B cell (primary cell): ENCODE results near the gene TOGARAM2. TPM values are rescaled to one million over a fixed set of nuclear protein-coding genes. Genes with fewer than 3 reads are reported as not detected.

ENCODE experiments used
- ATAC-seq: fragments of 200-7000 bp; cut with Tn5 transposase; one replicate; pipeline ENCODE4 v1.10.0; 2021; ENCODE audit warnings: low read depth, mild to moderate bottlenecking, moderate number of reproducible peaks, moderate library complexity
- CTCF ChIA-PET: fragments of 350-600 bp; sonication (Branson Sonifier 250); formaldehyde crosslinking; loops from one replicate; lab custom pipeline; 2021; ENCODE audit warnings: antibody characterized with exemption, inconsistent platforms; lab: Charles Lee
- POLR2A ChIA-PET: fragments of 350-600 bp; sonication (Branson Sonifier 250); formaldehyde crosslinking; loops from one replicate; lab custom pipeline; 2021; ENCODE audit warnings: antibody characterized with exemption; lab: Charles Lee
- DNase-seq: peaks from one replicate; pipeline ENCODE4 v3.0.0; 2013
- H2AFZ ChIP-seq: 2 replicates; pipeline ENCODE4 v1.6.1; 2012; ENCODE audit warnings: mild to moderate bottlenecking, low read depth, low read length; ENCODE audit not compliant: insufficient read depth, poor library complexity, severe bottlenecking
- H3K27ac ChIP-seq, 2 donors: 1 replicate in 1 of 2; 2 replicates in 1 of 2; pipeline ENCODE4 v1.5.1; 2012 to 2013; ENCODE audit warnings: low read length in 2 of 2, mild to moderate bottlenecking in 2 of 2, moderate library complexity in 1 of 2
- H3K27me3 ChIP-seq, 4 experiments: fragments of 200-600 bp in 1 of 4; sonication (generic) in 1 of 4; replicated peaks in 1 of 4; 1 replicate in 2 of 4; 2 replicates in 2 of 4; pipeline versions ENCODE4 v1.6.1 to v1.7.0; 2013 to 2016; ENCODE audit warnings: low read length in 3 of 4, mild to moderate bottlenecking in 2 of 4, mixed read lengths in 1 of 4, moderate library complexity in 1 of 4; ENCODE audit not compliant: insufficient read depth in 4 of 4, control insufficient read depth in 3 of 4; ENCODE audit errors: control extremely low read depth in 1 of 4
- H3K36me3 ChIP-seq, 2 experiments: replicated peaks in 1 of 2; 1 replicate in 1 of 2; 2 replicates in 1 of 2; pipeline versions ENCODE4 v1.6.1 to v1.7.1; 2013; ENCODE audit warnings: low read length in 1 of 2; ENCODE audit not compliant: insufficient read depth in 2 of 2, control insufficient read depth in 1 of 2; ENCODE audit errors: control extremely low read depth in 1 of 2, extremely low read depth in 1 of 2
- H3K4me1 ChIP-seq, 2 donors: fragments of 200-600 bp in 1 of 2; sonication (generic) in 1 of 2; 1 replicate in 1 of 2; 2 replicates in 1 of 2; pipeline versions ENCODE4 v1.5.1 to v1.6.1; 2013 to 2017; ENCODE audit warnings: low read length in 2 of 2; ENCODE audit not compliant: control insufficient read depth in 2 of 2, insufficient read depth in 2 of 2
- H3K4me2 ChIP-seq: replicated peaks from 2 replicates; pipeline ENCODE3; 2012; ENCODE audit warnings: mild to moderate bottlenecking, low read depth, low read length; ENCODE audit not compliant: poor library complexity, severe bottlenecking
- H3K4me3 ChIP-seq, 5 experiments: fragments of 200-600 bp in 1 of 5; sonication (generic) in 1 of 5; 1 replicate in 3 of 5; 2 replicates in 2 of 5; pipeline versions ENCODE4 v1.5.1 to v1.7.0; 2011 to 2016; ENCODE audit warnings: low read length in 4 of 5, mild to moderate bottlenecking in 4 of 5, low read depth in 2 of 5, control low read depth in 1 of 5, moderate library complexity in 1 of 5; ENCODE audit not compliant: insufficient read depth in 1 of 5; ENCODE audit errors: control extremely low read depth in 1 of 5, extremely low read depth in 1 of 5
- H3K79me2 ChIP-seq: fragments of 200-600 bp; sonication (generic); one replicate; pipeline ENCODE4 v1.6.0; 2016; ENCODE audit warnings: low read length; ENCODE audit not compliant: control insufficient read depth, insufficient read depth
- H3K9ac ChIP-seq: fragments of 200-600 bp; sonication (generic); 2 replicates; pipeline ENCODE4 v1.6.1; 2017; ENCODE audit warnings: mild to moderate bottlenecking, low read length, moderate library complexity
- H3K9me3 ChIP-seq, 3 donors: one replicate each; pipeline versions ENCODE4 v1.6.1 to v1.7.1; 2013; ENCODE audit warnings: low read length in 2 of 3; ENCODE audit not compliant: control insufficient read depth in 2 of 3, insufficient read depth in 1 of 3; ENCODE audit errors: control extremely low read depth in 1 of 3
- H4K20me1 ChIP-seq: 2 replicates; pipeline ENCODE4 v1.6.0; 2012; ENCODE audit warnings: mild to moderate bottlenecking, low read length; ENCODE audit not compliant: insufficient read depth, control insufficient read depth, poor library complexity, severe bottlenecking
- H3K27ac Mint-ChIP-seq: one replicate; pipeline ENCODE4 v1.8.0; 2021; ENCODE audit warnings: mixed read lengths
- H3K27me3 Mint-ChIP-seq: one replicate; pipeline ENCODE4 v1.8.0; 2021; ENCODE audit warnings: mixed read lengths
- H3K4me1 Mint-ChIP-seq: one replicate; pipeline ENCODE4 v1.8.0; 2021; ENCODE audit warnings: mixed read lengths
- H3K4me3 Mint-ChIP-seq: one replicate; pipeline ENCODE4 v1.8.0; 2021; ENCODE audit warnings: mixed read lengths
- H3K9me3 Mint-ChIP-seq: one replicate; pipeline ENCODE4 v1.8.0; 2022; ENCODE audit warnings: mixed read lengths; ENCODE audit not compliant: insufficient read depth
- CTCF ChIP-seq: fragments of 200-600 bp; IDR thresholded peaks from one replicate; pipeline ENCODE4 v1.8.0; 2022; ENCODE audit warnings: antibody characterized with exemption, mild to moderate bottlenecking
- EZH2 ChIP-seq: IDR thresholded peaks from 2 replicates; pipeline ENCODE4 v1.6.1; 2012; ENCODE audit warnings: borderline replicate concordance, low read depth, mild to moderate bottlenecking, moderate library complexity, low read length; ENCODE audit not compliant: insufficient read depth, poor library complexity, severe bottlenecking
- WGBS: methylation state at CpG from one replicate; pipeline ENCODE4 v1.1.5; 2013; ENCODE audit warnings: missing lambda C conversion rate; ENCODE audit not compliant: insufficient coverage; 5-methylcytosine and 5-hydroxymethylcytosine counted together
- intact Hi-C: fragments of 100-400 bp; cut with micrococcal nuclease; formaldehyde crosslinking; loops from one replicate; pipeline ENCODE4 v1.10.0; 2022
- polyA plus RNA-seq: library from polyadenylated mRNA; depleted of rRNA; stranded (reverse); fragments of >200 nt; gene quantifications from 2 replicates; pipeline ENCODE4 v1.2.3, GENCODE V29; 2012
- total RNA-seq, 2 donors: library from RNA; stranded (reverse); fragments of 120-200 nt in 1 of 2; gene quantifications; 1 replicate in 1 of 2; 2 replicates in 1 of 2; pipeline versions ENCODE4 v1.2.3 to v1.2.4, GENCODE V29; 2013 to 2022

Gene TOGARAM2
- total and polyA plus RNA-seq, 2 donors (not counting 1 experiment from before 2014, with no cell fraction given) = 0.25 to 0.61 TPM

- intact Hi-C loops = no loop called here
- H3K9me3 ChIP-seq = no peaks in the 10 kb centered on the region
- DNase-seq (no peak), ATAC-seq (no peak)
- Mint-ChIP-seq H3K4me1 (no peaks in the 10 kb centered on the region), H3K4me3 (no peak overlapping the region), H3K9me3 (no peaks in the 10 kb centered on the region), H3K27ac (no peak overlapping the region), H3K27me3 (no peaks in the 10 kb centered on the region)
- TF ChIP-seq CTCF = no peak
- no peak for TF ChIP-seq EZH2
- no peaks in the 10 kb centered on the region for H4K20me1 ChIP-seq
- peaks cover 0 to 3% (median 0%) of the 10 kb centered on the region in 4 experiments for H3K27me3 ChIP-seq
- H3K27ac ChIP-seq = no peak overlapping the region
- H2AFZ ChIP-seq = no peak overlapping the region
- no peak overlapping the region for H3K4me2 ChIP-seq
- 93% methylated on average over 4 of the region's 5 CpGs for WGBS
- H3K36me3 ChIP-seq = no peaks in the 10 kb centered on the region
- CTCF ChIA-PET = no interaction called here
- POLR2A ChIA-PET = no interaction called here
- no peak overlapping the region for H3K9ac ChIP-seq
- no peaks in the 10 kb centered on the region for H3K79me2 ChIP-seq
- no peak overlapping the region for H3K4me3 ChIP-seq
- H3K4me1 ChIP-seq = no peaks in the 10 kb centered on the region
These were observed 72.7 kb downstream of the TOGARAM2 start for GRCh38 chr2:29053670-29054400.

GRCh38 chr2:29054430-29054829, 73.3 kb downstream of the TOGARAM2 start:
- Histone ChIP-seq H3K4me1 (no peaks in the 10 kb centered on the region), H3K36me3 (no peaks in the 10 kb centered on the region), H3K9ac (no peak overlapping the region), H3K4me2 (no peak overlapping the region), H4K20me1 (no peaks in the 10 kb centered on the region), H3K4me3 (no peak overlapping the region), H3K79me2 (no peaks in the 10 kb centered on the region), H3K27me3 (peaks cover 0 to 3% (median 0%) of the 10 kb centered on the region in 4 experiments), H3K9me3 (no peaks in the 10 kb centered on the region), H2AFZ (no peak overlapping the region), H3K27ac (no peak overlapping the region)
- Mint-ChIP-seq H3K9me3 (no peaks in the 10 kb centered on the region), H3K27ac (no peak overlapping the region), H3K4me1 (no peaks in the 10 kb centered on the region), H3K4me3 (no peak overlapping the region), H3K27me3 (no peaks in the 10 kb centered on the region)
- ChIA-PET CTCF (no interaction called here), POLR2A (no interaction called here)
- TF ChIP-seq CTCF = no peak
- TF ChIP-seq EZH2 = no peak
- intact Hi-C loops = no loop called here
- ATAC-seq = no peak
- no peak for DNase-seq
- WGBS = 86% methylated on average over 6 of the region's 7 CpGs
